Activated CD8-positive, alpha-beta memory T cell treated with anti-CD3 and anti-CD28 coated beads, Interleukin-2, amount 50 U/mL, for 4 hours (primary cell): ENCODE measurements around the gene TECTB.

Source experiments
- DNase-seq: peaks from one replicate; pipeline ENCODE4 v3.0.0-alpha.2; 2020

TECTB gene

GRCh38 chr10:112348759-112349158, 65.6 kb downstream of the TECTB start:
- DNase-seq: no peak

GRCh38 chr10:112349521-112350085, 66.4 kb downstream of the TECTB start:
- DNase-seq: no peak

- no peak for DNase-seq
Observed at GRCh38 chr10:112351146-112351545, 67.9 kb downstream of the TECTB start.

DNA sequence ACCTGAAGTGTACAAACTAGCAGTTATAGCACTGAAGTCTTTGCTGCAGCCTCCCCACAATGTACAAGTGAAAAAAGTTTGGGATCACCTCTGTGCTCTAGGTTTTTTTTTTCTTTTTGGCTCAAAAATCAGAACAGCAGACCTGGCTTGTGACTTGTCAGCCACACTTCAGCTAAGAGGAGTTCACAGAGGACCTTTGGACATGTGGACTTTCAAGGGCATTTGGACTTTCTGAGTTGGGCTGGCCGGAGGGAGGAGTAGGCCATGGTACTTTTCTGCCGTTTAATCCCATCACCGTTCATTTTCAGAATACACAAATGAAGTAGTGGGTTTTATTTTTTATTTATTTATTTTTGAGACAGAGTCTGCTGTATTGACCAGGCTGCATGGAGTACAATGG, 68.8 kb downstream of the TECTB start:
- no peak for DNase-seq

DNA sequence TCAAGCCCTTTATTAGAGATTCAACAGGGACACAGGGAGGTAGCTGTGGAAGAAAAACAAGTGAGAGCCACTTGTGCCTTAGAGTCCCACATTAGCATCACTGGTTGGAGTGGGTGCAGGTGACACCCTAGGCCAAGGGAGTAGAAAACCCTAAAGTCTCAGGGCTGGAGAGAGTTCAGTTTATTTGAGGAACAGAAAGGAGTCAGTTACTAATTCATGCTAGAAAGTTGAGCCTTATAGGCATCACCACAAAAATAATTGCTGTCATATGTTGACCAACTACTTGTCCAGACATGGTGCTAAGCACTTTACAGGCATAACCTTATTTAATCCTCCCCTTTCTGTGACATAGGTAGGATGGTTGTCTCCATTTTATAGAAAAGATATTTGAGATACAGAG, 69.8 kb downstream of the TECTB start:
- no peak for DNase-seq
